HG03354 (cell line): ENCODE data around the gene IGFBP2.

ENCODE experiments used
- ATAC-seq: cut with Tn5 transposase; IDR thresholded peaks from one replicate; pipeline ENCODE4 v1.9.1; 2021; ENCODE audit warnings: mild to moderate bottlenecking; ENCODE audit not compliant: unreplicated experiment, poor library complexity, severe bottlenecking

Gene IGFBP2

DNA sequence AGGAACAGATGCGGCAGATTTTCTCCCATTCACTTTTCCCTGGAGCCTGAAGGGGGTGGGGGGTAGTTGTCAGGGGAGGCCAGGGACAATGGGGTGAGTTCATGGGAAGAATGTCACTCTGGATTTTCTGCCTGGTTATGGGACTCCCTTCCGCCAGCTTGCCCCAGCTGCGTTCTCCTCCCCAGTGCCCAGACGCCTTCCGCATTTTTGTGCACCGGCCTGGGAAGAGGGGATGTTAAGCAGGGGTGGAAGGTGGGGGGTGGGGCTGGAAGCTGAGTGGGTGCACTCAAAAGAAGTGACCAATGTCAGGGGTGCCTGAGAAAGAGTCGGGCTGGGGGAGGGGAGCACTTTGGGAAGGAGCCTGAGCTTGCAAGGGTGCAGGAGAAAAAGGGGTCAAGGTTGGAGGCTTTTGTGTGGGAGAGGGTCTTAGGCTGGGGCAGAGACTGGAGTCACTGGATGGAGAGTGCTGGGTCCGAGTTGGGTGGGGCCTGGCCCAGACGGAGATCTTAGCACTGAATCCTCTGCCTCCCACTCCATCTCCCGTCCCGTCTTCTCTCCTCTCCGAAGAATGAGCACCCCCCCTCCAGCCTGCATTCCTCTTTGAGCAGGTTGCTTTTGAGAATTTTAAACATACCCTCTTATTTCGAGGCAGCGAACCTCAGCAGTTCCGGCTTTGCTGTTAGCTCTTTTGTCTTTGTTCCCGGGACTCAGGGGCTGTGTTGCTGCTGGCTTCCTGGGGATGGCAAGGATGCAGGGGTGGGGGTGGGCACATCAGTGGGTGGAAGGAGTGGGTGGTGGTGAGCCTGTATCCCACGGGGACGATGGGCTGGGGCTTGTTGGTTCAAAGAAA is 2.7 kb downstream of the IGFBP2 start:
- no peak for ATAC-seq

DNA sequence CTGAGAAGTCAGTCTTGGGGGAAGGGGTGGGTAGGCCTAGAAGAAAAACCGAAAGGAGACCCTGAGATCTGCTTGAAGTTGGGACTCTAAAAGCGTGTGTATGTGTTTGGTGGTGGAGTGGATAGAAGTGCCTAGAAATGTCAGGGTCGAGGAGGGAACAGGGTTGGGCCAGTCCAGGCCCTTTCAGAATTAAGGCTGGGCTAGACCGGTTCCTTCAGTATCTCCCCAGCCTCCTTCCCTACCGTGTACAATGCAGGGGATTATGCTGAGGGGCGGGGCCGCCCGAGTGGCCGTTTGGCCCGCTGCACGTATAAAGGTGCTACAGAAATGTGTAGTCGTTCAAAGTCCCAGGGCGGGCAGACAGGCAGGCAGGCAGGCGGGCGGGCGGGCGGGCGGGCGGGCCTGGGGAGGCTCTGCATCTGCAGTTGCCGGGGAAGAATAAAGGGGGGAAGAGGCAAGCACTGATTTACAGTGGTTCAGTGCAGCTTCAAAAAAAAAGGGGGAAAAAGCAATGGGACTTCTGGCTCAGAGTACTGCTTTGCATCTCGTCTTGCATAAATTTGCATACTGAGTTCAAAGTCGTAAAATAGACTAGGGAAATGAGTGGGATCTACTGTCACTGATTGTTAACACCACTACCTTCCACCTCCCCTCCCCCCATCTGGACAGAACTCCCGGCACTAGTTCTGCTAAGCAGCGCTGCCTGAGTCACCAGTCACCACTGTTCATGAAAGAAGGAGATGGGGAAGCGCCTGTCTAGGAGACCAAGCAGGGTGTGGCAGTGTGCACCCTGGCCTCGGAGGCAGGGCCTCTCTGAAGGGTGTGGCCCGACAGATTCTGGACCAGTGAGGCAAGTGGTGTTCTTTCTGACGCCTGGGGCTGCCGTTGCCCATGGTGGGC is 3.6 kb downstream of the IGFBP2 start:
- ATAC-seq: no peak

- no peak for ATAC-seq
Observed at GRCh38 chr2:216637472-216637871, 4.3 kb downstream of the IGFBP2 start.

DNA sequence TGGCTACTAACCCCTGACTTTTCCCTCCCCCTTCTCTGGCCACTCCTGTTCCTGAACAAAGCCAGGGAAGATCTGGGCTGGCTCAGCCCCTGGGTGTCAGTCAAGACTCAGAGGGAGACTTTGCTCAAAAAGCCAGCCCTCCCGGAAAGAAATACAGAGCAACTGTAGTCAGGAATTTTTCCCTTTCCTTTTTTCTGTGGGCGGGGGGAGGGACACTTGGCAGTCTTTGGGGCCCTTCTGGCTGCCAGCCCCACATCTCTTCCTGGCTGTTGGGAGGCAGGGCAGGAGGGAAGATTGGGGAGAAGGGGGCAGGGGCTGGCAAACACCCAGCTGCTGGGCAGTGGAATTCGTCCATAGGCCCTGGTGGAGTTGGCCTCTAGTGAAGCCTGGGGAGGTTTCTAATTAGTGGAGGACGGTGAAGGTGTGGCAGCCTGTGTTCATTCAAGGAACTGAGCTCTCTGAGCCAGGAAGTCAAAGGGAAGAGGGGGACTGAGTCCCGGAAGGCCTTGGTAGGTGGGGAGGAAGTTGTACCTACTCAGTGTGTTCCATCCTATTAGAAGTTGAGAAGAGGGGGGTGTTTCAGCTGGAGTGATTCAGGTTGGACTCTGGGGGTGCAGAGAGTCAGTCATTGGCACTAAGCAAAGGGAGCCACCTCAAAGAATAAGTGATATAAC is 10.9 kb downstream of the IGFBP2 start:
- no peak for ATAC-seq

GRCh38 chr2:216644842-216645635 is 11.8 kb downstream of the IGFBP2 start:
- ATAC-seq: no peak

DNA sequence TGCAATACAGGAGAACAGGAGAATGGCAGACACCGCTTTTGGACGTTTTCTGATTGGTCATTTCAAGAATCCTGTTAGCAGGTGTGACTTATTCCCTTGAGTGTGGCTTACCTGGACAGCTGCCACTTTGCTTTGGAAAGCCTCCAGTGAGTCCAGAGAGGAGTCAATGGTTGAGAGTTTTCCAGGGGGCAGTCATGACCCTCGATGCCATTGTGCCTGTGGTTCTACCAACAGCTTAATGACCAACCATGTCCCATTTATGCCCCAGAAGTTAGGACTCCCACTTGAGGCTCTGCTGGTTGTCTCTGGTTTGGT is 12.4 kb downstream of the IGFBP2 start:
- ATAC-seq: no peak

DNA sequence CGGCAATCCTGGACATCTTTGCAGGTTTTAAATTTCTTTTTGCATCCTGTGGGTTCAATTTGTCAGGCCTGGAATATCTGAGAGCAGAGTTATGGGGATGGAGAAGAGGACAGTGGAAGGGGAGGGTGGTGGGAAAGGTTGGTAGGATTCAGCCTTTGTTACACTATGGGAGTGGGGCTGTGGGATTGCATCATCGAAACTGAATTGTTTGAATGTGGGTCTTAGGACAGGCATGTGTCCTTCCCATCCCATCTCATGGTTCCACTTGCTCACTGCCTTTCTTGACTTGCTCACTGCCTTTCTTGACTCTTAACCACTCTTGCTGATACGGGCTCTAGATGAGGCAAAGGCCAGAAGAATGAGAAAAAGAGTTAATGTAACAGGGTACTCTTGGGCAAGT is 12.9 kb downstream of the IGFBP2 start:
- ATAC-seq: no peak

DNA sequence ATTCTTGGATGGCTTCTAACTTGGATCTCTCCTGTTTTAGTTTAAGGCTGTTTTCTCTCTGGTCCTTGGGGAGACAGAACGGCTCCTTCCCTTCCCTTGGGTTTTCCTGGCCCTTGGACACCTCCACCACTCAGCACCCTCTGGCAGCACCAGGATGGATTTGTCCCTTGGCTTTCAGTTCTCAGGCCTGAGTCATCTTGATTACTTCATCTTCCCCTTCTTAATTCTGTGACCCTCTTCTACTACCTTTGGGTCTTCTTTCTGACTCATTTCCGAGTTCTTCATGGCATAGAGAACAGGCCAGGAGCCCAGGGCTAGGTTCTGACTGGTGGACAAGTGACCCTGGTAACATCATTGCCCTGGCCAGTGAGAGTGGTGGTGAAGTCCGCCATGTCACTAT is 14.9 kb downstream of the IGFBP2 start:
- no peak for ATAC-seq

DNA sequence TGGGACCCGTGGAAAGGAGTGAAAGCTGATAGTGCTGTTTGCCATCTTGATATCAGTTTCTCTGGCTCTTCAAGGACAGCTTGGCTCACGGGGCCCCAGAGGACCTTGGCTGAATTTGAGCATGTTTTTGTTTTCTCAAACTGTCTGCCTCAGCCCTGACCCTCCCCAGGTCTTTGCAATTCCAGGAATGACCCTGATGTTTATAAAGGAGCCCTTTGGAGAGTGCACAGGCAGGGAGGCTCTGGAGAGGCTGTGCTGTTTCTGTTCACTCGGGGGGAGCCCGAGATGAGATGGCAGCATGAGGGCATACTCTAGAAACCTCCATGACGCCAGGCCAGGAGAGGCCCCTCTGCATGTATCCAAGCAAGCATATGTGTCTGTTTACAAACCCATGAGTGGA is 16.4 kb downstream of the IGFBP2 start:
- ATAC-seq: no peak

- ATAC-seq: no peak
Observed at GRCh38 chr2:216650626-216651257, 17.5 kb downstream of the IGFBP2 start.

- ATAC-seq: no peak
Observed at GRCh38 chr2:216651351-216651881, 18.2 kb downstream of the IGFBP2 start.

- no peak for ATAC-seq
Observed at GRCh38 chr2:216652566-216652965, 19.3 kb downstream of the IGFBP2 start.

GRCh38 chr2:216653093-216653799 is 20.0 kb downstream of the IGFBP2 start:
- ATAC-seq: no peak

DNA sequence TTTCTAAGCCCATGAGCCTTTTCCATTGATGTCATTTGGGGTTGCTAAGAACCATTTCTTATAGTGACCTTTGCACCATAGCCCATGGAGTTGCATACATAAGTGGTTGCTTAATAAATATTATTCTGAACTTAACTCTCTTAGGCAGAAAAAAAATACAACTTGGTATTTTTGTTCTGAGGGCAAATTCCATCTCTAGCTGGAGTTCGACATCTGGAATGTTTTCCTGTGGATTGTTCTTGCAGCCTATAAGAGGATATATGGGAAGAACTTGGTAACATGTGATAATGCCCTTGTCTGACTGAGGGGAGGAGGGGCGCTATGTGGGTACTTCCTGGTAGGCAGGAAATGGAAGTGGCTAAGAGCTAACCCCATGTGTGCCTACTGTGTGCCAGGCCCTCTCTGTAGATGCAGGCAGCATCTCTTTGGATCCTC is 20.7 kb downstream of the IGFBP2 start:
- ATAC-seq: no peak

DNA sequence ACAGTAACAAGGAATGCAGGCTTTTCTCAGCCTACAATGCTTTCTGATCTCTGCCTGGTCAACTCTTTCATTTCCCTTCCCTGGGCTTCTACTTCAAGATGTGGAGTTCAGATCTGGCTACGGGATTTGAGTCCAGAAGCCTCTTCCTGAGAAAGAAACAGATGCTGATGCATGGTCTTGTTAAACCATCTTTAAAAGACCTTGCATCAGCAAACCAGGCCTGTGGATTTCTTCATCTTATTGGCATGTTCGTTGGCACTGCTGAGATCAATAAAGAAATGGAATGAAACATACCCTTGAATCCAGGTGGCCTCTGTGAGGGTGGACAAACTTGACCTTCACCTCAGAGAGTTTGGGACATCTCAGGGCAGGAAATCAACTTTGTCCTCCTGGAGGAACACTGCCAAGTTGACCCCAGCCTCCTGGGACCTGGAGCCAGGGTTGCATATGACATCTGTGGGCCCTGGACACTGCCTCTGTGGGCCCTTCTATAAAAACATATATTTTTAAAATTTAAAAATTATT is 21.4 kb downstream of the IGFBP2 start:
- no peak for ATAC-seq

- no peak for ATAC-seq
Observed at GRCh38 chr2:216657086-216657855, 24.1 kb downstream of the IGFBP2 start.

DNA sequence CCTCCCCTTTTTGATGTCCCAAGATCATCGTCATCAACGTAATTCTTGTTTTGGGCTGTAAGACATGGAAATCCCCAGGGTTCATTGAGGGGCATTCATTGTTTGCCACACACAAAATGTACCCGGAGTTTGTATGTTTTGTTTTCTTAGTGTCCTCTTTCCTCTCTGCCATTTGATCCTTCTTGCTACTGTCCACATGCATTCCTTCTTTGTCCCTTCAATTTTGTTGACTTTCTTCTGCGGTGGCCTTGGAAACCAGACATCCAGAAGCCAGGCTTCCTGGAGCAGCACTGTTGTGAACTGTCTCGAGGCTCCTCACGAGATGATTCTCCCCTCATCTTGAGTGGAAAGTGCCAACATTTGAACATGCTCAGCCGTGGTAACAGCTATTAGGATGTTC is 24.8 kb downstream of the IGFBP2 start:
- ATAC-seq: no peak
